Muscle of arm (tissue), 12 donors: ENCODE measurements around the gene BABAM2. TPM values are rescaled to one million over a fixed set of nuclear protein-coding genes. Genes with fewer than 3 reads are reported as not detected.
"Not testable (repeated sequence)": the region's sequence is repeated elsewhere in the genome, so short reads cannot be mapped to it uniquely, and the experiment has no call there.

Experiments
- DNase-seq: peaks from one replicate; pipeline ENCODE4 v3.0.0-alpha.2; 2013
- polyA plus RNA-seq, 12 donors: library from polyadenylated mRNA; unstranded; fragments of 120-200 nt; gene quantifications; one replicate each; pipeline ENCODE4 v1.2.1, GENCODE V29; 2013; ENCODE audit not compliant: insufficient read length in 12 of 12

BABAM2 gene
- polyA plus RNA-seq, 12 donors: 23.2 to 30.5 (median 24.7) TPM; not detected in 1

GRCh38 chr2:28113771-28114170 lies 223.2 kb downstream of the BABAM2 start:
- not testable (repeated sequence) for DNase-seq

DNA sequence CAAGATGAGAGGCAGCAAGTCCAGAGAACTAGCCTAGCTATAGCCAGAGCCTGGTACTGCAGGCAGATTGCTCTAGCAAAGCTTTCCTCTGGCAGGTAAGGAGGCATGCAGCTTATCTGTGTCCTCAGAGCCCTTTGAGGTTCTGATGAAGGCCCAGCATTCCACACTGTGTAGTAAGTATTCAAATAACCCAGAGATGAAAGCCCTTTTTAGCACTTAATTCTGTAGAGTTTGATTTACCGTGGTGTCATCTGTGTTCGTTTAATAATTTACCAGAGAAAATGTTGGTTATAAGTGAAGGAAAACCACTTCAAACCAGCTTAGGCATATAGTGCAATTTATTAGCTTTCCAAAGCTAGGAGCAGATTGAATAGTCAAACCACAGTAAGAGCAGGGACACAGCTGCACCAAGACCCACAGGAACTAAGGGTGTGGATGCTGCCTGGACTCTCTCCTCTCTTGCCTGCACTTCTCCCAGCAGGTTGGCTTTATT lies 226.6 kb downstream of the BABAM2 start:
- DNase-seq: no peak

DNA sequence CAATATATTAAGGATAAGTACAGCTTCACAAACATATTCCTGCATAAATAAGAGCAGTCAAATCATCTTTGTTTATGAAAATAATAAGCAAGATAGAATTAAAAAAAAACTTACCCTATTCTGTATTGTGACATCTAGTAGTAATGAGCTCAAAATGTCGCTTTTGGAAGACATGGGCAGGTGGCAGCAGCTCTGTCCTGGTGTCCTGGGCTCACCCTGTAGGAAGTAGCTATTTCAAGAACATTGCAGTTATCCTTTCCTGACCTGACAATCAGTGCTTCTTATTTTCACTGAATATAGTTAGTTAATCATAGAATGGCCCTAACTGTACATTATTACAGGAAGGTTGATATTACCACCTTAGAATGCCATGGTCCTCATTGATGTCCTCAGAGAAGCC lies 229.1 kb downstream of the BABAM2 start:
- DNase-seq: no peak

DNA sequence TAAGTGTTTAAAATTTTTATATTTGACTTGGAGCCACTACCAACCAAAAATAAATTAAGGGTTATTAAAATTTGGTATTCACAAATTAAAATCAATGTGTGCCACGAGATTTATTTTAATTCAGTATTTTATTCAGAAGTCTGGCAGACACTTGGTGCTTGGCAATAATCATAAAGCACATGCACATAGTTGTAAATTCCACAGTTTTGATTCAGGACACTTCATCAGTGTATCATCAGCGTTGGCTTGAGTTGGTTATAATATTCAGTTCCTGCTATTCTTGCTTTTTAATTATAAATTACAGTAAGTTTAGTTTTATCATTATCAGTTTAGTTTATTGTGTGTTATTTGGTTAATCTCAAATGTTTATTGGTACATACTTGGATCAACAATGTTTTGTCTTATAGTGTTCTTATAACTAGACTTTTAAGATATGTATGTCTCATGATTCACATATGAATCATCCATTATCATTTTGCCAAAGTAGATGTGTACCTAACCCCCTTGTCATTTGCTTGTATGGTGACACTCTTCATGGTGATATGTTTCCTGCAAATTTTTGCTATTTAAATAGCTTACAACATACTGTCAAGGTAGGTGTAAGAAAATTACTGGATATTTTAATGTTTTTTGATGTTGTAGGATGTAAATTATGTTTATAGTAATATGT lies 237.9 kb downstream of the BABAM2 start:
- no peak for DNase-seq

DNA sequence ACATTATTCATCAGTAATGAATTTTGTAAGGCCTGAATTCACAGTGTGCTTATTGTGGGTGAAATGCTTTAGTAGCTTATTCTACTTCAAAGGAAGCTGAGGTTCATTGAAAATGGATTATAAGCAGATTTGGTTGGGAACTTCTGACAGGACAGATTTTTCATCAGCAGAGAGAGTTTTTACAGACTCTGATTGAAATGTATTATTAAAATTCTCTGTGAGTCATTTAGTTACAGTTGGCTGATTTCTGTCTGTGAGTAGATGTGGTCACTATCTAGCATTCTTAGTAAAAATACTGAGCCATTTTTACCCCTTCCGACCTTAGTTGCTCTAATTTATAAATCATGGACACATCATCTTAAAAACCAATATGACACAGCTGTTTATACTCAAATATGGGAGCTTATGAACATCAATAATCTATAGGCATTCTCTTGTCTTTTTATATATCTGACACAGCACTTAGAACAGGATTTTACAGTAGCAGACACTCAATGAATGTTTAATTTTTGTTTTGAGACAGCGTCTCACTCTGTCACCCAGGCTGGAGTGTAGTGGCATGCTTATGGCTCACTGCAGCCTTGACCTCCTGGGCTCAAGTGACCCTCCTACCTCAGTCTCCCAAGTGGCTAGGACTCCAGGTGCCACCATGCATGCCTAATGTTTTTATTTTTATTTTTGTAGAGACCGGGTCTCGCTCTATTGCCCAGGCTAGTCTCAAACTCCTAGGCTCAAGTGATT lies 239.6 kb downstream of the BABAM2 start:
- no peak for DNase-seq

- DNase-seq: no peak
These were observed 243.2 kb downstream of the BABAM2 start for GRCh38 chr2:28133778-28134177.

- DNase-seq: no peak
These were observed 243.8 kb downstream of the BABAM2 start for GRCh38 chr2:28134262-28134812.

DNA sequence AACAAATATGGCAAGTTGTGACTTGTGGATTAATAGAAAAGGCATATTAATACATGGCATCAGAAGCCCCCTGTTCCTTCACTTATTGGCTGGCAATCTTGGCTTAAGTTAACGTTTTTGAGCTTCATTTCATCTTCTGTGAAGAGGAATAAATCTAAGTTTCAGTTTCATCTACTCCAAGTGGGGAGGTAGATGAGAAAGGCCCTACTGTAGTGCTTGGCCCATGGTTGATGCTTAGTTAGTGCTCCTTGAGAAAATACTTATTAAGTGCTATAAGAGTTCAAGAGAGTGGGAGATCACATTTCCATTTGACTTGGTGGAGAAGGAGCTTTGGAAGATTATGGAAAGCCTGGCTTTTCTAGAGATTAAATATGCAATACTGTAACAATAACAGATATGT lies 244.3 kb downstream of the BABAM2 start:
- no peak for DNase-seq

DNA sequence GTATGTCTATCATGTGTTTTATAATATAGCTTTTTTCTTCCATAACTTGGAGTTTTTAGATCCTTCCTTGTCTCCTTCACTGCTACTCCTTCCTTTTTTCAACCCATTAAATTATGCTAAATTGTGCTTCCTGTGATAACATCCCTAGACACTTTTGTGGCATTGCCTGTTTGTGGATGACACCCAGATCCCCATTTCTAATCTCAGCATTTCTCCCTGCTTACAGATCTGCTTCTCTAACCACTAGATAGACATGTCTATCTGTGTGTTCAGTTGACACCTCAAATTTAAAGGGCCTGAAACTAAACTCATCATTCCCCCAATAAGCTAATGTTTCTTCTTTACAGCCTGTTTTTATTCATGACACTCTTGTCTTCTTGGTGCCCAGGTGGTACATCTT lies 244.8 kb downstream of the BABAM2 start:
- no peak for DNase-seq

GRCh38 chr2:28135799-28136198 lies 245.3 kb downstream of the BABAM2 start:
- no peak for DNase-seq

- no peak for DNase-seq
These were observed 246.0 kb downstream of the BABAM2 start for GRCh38 chr2:28136556-28136955.

GRCh38 chr2:28137221-28137620 lies 246.7 kb downstream of the BABAM2 start:
- DNase-seq: peak; percentile 66

- no peak for DNase-seq
These were observed 251.9 kb downstream of the BABAM2 start for GRCh38 chr2:28142386-28142785.

DNA sequence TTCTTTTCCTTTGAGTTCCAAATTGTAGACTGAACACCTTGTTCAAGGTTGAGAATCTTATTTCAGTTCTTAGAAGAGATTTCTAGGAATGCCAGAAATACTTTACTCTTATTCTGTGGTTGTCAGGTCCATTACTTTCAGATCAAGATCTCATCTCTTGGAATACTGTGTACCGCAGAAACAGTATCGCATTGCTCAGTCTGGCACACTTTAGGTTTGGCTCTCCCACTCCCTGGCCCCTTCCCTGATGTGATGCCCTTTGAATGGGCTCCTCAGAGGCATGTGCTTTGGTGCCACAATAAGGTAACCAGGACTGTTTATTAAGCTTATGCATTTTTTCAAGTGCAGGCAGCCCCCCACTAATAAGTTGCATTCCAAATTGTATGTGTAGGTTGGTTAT lies 257.5 kb downstream of the BABAM2 start:
- no peak for DNase-seq

DNA sequence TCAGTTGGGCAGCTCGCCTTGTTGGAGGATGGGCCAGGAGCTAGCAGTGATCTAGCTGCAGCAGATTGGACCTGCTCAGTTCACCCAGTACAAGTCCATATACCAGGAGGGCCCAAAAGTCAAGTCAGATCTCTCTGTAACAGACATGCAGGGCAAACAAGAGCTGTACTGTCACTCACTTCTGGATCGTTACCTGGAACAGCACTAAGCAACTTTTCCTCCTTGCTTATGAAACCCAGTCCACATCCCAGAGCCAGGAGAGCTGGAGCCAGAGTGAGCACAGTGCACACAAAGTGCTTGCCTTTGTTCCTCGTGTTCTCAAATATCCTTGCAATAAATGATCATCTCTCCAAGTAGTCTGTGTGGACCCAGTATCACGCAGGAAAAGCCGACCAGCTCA lies 258.0 kb downstream of the BABAM2 start:
- no peak for DNase-seq

DNA sequence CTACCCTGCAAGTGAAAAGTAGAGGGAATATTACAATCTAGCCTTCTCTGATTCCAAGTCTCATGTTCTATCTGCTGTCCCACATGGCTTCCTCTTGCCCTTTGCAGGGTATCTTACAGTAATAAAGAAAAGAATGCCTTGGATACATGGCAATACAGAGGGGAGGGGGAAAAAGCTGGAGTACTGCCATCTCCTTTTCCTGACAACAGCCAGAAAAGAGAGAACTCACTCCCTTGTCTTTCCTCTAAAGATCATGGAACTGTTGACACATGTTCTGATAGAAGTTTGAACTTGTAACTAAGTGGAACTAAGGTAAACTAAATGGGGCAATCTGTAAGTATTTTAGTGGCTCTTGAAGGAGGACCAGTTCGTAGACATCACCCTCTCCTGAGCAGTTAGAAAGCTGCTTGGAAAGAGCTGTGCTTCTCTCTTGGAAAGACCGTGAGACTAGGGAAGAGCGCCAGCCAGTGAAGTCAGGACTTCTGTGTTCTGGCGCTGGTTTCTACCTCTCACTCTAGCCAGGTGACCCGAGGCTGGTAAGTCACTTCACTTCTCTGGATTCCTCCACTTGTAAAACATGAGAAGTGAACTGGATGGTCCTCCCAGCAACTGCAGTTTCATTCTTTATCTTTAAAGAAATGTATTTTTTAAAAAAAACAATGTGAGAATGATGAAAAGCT lies 259.8 kb downstream of the BABAM2 start:
- DNase-seq: no peak

DNA sequence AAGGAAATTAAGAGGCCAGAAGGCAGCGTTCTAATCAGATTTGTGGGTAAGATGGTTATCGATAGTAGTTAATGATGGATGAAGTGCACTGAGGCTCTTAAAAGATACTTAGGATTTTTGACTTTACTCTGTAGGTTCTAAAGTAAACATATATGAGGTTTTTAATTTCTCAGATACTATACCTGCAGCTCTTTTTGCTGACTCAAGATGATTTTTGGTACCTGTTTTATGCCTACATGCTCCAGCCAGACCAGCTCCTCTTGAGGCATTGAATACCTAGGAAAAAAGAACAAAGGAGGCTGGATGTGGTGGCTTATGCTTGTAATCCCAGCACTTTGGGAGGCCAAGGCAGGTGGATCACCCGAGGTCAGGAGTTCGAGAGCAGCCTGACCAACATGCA lies 260.5 kb downstream of the BABAM2 start:
- no peak for DNase-seq

GRCh38 chr2:28152585-28153280 lies 262.2 kb downstream of the BABAM2 start:
- no peak for DNase-seq

DNA sequence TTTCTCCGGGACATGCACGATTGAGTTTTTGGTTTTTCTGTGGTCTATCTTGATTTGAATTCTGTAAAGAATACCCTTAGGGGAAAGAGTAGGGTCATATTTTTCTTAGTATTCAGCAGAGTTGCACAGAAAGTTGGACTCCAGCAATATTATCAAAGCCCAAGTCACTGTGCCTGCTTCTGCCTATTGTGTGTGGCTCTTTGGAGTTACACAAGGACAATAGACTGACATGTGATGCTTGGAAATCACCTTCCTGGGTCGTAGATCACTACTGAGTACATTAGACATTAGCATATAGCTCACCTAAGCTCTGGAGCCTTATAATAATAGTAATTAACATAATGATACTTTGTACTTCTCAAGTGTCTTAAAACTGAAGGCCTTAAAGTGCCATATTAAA lies 263.3 kb downstream of the BABAM2 start:
- no peak for DNase-seq

DNA sequence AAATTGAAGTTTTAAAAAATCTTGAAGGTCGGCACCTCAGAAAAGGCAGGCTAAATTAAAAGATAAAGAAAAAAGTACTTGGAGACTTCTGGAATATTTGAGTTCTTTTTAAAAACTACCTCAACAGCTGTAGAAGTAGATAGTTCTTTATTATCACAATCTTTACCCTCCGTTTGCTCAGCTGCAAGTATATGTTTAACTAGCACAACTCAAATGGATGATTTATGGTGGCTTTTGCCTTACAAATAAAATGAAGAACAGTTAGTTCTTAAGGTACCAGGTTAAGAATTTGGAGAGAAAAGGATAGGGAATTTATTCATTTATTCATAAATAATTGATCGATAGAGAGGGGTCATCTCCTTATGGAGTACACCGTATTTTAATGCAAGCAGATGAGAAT lies 264.6 kb downstream of the BABAM2 start:
- no peak for DNase-seq

- no peak for DNase-seq
These were observed 265.1 kb downstream of the BABAM2 start for GRCh38 chr2:28155627-28156026.

GRCh38 chr2:28158791-28159190 lies 268.3 kb downstream of the BABAM2 start:
- DNase-seq: no peak
